ENCODE measurements around the gene GSTK1. TPM values are rescaled to one million over a fixed set of nuclear protein-coding genes. Genes with fewer than 3 reads are reported as not detected.

Gene GSTK1
- polyA plus RNA-seq, 1 donor, result 81.9 TPM

DNA sequence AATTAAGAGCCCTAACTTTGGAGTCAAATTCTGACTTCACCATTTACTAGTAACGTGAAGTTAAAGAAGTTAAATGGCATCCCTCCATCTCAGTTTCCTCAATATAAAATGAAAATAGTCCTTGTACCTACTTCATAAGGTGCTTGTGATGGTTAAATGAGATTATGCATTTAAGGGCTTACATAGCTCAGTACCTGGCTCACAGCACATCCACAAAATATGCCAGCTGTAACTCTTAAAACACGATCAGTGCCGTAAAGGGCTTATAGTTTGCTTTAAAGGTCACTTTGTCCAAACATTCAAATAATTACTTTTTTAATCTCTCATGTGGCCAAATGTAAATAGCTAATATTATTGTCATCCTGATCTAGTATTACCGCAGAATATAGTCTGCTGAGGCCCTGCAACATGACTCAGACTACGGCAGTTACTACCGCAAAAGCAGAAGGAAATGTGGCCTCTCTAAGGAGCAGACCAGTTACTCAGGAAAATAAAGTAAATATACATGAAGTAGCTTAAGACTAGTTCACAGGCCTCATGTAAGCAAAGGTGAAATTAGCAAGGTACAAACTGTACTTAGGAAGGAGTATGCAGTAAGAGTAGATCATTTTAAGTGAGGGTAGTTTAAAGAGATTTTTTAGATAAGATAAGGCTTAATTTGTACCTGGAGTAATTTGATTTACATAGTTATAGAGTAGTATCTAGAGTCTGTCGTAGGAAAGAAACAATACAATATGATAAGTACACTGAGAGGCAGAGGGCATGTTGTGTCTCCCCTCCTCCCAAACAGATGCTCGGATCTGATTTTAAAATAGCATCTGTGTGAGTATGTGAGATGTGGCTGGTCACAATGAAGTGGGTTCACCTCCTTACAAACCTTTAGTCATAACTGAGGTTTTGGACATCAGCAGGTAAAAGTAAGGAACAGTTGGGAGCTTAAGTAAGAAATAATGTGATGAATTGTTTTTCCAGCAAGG lies 38.0 kb downstream of the GSTK1 start:
- no peak for DNase-seq

DNA sequence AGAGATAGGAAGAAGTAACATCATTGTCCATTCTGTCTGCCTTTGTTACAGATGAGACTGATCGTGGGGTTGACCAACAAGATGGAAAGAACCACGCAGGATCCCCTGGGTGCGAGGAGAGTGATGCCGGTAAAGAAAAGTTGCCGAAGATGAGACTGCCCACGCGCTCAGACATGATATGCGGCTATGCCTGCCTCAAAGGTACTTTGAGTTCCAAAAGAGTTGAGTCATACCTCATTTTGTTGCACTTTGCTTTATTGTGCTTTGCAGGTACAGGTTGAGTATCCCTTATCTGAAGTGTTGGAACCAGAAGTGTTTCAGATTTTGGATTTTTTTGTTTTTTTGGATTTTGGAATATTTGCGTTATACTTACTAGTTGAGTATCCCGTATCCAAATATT lies 40.5 kb downstream of the GSTK1 start:
- DNase-seq, result no peak

DNA sequence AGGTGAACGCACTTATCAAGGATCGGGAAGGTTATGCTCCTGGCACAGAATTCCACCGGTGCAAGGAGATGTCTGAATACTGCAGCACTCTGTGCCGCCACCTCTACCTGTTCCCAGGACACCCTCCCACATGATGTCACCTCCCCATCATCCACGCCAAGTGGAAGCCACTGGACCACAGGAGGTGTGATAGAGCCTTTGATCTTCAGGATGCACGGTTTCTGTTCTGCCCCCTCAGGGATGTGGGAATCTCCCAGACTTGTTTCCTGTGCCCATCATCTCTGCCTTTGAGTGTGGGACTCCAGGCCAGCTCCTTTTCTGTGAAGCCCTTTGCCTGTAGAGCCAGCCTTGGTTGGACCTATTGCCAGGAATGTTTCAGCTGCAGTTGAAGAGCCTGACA lies 41.7 kb downstream of the GSTK1 start:
- DNase-seq, result no peak

DNA sequence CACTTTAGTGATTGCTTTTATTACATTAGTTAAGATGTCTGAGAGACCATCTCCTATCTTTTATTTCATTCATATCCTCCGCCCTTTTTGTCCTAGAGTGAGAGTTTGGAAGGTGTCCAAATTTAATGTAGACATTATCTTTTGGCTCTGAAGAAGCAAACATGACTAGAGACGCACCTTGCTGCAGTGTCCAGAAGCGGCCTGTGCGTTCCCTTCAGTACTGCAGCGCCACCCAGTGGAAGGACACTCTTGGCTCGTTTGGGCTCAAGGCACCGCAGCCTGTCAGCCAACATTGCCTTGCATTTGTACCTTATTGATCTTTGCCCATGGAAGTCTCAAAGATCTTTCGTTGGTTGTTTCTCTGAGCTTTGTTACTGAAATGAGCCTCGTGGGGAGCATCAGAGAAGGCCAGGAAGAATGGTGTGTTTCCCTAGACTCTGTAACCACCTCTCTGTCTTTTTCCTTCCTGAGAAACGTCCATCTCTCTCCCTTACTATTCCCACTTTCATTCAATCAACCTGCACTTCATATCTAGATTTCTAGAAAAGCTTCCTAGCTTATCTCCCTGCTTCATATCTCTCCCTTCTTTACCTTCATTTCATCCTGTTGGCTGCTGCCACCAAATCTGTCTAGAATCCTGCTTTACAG lies 42.3 kb downstream of the GSTK1 start:
- DNase-seq, result no peak

DNA sequence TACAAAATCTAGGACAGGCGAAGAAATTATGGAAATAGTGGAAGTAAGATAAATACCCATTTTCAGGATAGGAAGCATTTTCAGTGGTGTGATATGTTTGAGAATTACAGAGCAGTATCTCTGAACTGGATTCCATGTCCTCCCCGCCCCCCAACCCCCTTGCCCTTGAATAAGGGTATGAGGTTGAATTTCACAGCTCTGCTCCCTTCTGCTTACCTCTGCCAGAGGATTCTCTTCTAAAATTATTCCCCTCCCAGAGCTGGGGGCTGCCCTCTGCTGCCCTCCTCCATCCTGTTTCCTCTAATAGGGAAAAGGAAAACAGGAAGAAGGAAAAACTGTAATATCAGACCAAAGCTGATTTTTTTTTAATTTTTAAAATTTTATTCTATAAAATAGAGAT lies 45.4 kb downstream of the GSTK1 start:
- DNase-seq, result no peak

DNA sequence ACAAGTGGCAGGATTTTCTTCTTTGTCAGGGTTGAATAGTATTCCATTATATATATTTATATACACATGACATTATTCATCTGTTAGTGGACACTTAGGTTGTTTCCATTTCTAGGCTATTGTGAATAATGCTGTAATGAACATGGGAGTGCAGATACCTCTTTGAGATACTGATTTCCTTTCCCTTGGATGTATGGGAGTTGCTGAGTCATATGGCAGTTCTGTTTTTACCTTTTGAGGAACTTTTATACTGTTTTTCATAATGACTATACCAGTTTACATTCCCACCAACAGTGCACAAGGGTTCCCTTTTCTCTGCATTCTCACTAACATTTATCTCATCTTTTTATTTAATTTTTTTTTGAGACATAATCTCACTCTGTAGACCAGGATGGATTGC lies 50.9 kb downstream of the GSTK1 start:
- no peak for DNase-seq

DNA sequence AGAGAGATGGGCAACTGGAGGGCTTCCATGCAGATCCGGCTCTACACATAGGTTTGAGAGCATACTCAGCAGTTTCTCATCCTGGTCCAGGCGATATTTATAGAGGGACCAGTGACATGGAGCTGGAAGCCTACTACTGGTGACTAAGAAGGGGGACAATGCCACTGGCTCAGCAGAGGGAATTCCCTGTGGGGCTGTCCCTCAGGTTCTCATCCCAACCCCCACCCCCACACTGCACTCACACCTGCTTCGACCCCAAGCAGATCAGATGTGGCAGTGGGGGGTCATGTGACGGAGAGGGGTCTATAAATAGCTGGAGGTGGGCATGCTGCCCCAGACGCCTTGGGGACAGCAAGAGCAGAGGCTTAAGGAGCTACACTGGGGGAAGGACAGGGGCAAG lies 52.5 kb downstream of the GSTK1 start, which contains the start of gene CLCN1:
CLCN1 (plus strand) TSS at position 336 of the 400 bp plus-strand sequence. CDS start 102 bp downstream, outside the sequence.
- no peak for DNase-seq

DNA sequence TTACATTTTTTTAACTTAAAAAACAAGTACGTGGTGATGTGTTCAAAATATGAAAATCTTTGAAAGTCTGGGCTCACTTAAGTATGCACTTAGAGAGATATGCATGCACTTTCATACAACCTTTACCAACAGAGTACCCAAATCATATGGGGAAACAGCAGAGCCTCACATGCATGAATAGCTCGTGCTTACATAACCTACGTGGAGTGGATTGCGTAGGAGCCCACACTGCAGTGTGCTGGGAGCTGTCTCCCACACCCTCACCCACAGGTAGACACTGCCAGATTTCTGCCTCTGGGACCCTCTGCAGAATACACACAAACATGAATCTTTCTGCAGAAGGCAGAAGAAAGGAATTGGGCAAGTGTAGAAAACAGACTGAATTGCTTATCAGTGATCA lies 53.3 kb downstream of the GSTK1 start:
- DNase-seq, result no peak

DNA sequence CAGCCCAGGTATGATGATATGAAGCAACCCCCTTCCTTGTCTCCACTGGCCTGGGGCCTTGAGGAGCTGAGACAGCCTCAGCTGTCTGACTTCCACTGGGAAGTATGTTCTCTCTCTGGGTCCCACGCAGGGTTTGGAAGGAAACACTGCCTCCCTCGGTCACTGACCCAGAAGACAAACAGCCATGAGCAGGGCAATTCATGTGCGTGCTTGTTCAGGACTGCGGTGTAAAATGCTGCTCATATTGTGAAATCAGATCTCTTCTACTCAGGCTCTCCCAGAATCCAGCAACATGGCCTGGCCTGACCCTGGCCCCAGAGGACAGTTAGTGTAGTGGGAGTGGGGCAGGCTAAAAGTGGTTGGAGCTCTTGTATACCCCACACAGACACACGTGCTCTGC lies 55.4 kb downstream of the GSTK1 start:
- DNase-seq, result no peak

Other genes starting within 250 kb of the GSTK1 start
- not detected for gene OR9A2, start 236.3 kb upstream of the GSTK1 start, polyA plus RNA-seq (ENCODE audit: insufficient read length)
- not detected for gene OR6V1, start 211.1 kb upstream of the GSTK1 start, polyA plus RNA-seq (ENCODE audit: insufficient read length)
- not detected for gene PIP, start 131.4 kb upstream of the GSTK1 start, polyA plus RNA-seq (ENCODE audit: insufficient read length)
- not detected for gene TAS2R39, start 80.0 kb upstream of the GSTK1 start, polyA plus RNA-seq (ENCODE audit: insufficient read length)
- not detected for gene TAS2R40, start 41.4 kb upstream of the GSTK1 start, polyA plus RNA-seq (ENCODE audit: insufficient read length)
- gene TMEM139, start 21.5 kb downstream of the GSTK1 start, polyA plus RNA-seq (ENCODE audit: insufficient read length), result 0.98 TPM
- 25.4 TPM for gene CASP2, start 24.9 kb downstream of the GSTK1 start, polyA plus RNA-seq (ENCODE audit: insufficient read length)
- gene CLCN1, start 52.7 kb downstream of the GSTK1 start, polyA plus RNA-seq (ENCODE audit: insufficient read length), result 2.5 TPM
- 1.8 TPM for gene FAM131B, start 99.3 kb downstream of the GSTK1 start, polyA plus RNA-seq (ENCODE audit: insufficient read length)
- gene ZYX, start 117.9 kb downstream of the GSTK1 start, polyA plus RNA-seq (ENCODE audit: insufficient read length), result 259 TPM
- gene EPHA1, start 145.4 kb downstream of the GSTK1 start, polyA plus RNA-seq (ENCODE audit: insufficient read length), result 5.8 TPM
- not detected for gene TAS2R60, start 180.0 kb downstream of the GSTK1 start, polyA plus RNA-seq (ENCODE audit: insufficient read length)
- gene TAS2R41, start 214.4 kb downstream of the GSTK1 start, polyA plus RNA-seq (ENCODE audit: insufficient read length), result not detected

Measured in hindlimb muscle (tissue), 1 donor.